GM23248 (cell line): ENCODE results near the gene BCL11B.

Experiments used
- EZH2 ChIP-seq: fragments of 200-600 bp; sonication (generic); IDR thresholded peaks from 2 replicates; pipeline ENCODE4 v1.6.1; 2018; ENCODE audit warnings: antibody characterized with exemption, mild to moderate bottlenecking; ENCODE audit not compliant: insufficient read depth, poor library complexity, severe bottlenecking
- EZH2phosphoT487 ChIP-seq: fragments of 200-600 bp; sonication (generic); IDR thresholded peaks from 2 replicates; pipeline ENCODE4 v1.6.1; 2018; ENCODE audit warnings: antibody characterized with exemption, moderate library complexity, mild to moderate bottlenecking, low read depth; ENCODE audit not compliant: insufficient read depth

GRCh38 chr14:99143126-99143525 lies 128.9 kb downstream of the BCL11B start:
- TF ChIP-seq EZH2 = no peak
- no peak for TF ChIP-seq EZH2phosphoT487
